HG02610 (cell line): ENCODE results near the gene THSD7A.

Experiments used
- ATAC-seq: cut with Tn5 transposase; IDR thresholded peaks from one replicate; pipeline ENCODE4 v1.9.1; 2021; ENCODE audit warnings: mild to moderate bottlenecking, moderate library complexity; ENCODE audit not compliant: unreplicated experiment

THSD7A gene

DNA sequence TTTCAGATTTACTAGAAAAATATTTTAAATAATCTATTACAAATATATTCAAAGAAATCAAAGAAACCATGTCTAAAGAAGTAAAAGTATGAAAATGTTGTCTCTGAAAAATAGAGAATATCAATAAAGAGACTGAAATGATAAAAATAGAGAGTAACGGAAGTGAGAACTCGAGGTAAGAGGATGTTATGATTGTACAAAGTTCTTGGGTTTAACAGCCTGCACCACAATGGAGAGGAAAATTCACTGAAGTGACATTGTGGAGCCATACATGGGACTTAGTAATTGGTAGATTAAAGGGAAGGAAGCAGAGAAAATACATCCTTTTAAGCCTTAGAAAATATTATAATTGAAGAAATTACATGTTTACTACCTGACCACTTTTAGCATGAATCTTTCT, 77.9 kb downstream of the THSD7A start:
- ATAC-seq = no peak

DNA sequence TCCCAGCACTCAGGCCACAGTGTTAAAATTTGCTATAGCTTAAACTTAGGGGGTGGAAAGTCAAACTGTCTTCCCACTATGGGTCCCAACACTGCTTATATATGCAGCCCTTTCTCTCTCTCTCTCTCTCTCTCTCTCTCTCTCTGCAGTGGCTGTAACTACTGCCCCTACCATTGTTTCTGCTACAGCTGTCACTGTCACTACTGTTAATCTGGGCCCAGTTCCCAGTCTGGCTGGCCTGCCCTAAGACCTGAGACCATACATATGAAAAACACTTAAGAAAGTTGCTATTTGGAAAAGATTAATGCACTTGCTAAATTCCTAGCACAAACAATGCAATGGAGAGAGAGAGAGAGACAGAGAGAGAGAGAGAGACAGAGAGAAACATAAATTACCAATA, 78.6 kb downstream of the THSD7A start:
- no peak for ATAC-seq

GRCh38 chr7:11751807-11752389, 80.1 kb downstream of the THSD7A start:
- ATAC-seq = no peak

GRCh38 chr7:11751315-11751714, 80.7 kb downstream of the THSD7A start:
- ATAC-seq = no peak

DNA sequence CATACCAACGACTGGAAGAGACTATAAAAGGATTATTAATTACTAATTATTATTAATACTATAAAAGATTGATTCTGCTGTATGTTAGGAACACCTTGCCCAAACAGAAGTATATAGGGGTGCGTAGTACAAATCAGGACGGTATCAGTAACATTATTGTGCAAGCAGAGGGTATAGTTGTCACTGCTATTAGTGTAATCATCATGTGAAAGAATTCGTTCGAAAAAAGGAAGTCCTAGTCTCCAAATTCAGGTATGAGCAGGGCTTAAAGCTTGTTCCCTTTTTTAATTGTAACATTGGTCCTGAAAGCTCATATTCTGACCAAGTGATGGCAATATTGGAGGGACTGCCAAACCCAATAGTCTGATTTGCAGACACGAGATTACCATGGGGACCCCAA, 81.8 kb downstream of the THSD7A start:
- no peak for ATAC-seq

DNA sequence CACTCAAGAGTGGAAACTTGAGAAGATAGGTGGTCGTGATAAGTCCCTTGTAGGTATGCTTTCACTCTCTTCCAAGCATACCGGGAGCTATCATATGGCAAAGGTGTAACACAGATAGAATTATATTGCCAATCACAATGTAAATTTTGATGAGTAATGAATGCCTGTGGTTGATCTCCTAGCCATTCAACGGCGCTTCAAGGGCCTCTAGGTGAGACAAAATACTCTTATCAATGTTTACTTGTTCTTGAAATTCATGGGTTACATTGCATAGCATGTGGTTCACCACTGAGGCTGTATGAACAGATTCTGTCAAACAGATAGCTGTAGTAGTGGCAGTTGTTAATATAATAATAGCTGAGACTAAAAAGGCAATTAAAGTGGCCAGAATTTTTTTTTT, 82.4 kb downstream of the THSD7A start:
- ATAC-seq = no peak

DNA sequence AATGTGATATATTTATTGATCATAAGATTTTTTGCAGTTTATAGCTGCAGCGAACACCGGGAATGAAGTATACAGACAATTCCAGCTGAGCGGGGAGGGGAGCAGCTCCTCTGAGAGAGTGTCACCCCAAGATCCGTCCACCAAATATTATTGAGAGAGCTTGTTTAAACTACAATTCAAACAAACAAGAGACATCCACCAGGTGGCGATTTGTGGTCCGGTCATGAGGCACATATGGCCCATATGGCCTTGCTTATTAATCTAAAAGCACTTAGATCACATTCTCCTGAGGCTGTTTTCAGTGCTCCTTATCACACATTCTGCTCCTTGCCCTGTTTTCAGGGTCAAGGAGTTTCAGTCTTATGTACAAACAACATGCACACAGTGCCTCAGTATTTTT, 83.1 kb downstream of the THSD7A start:
- no peak for ATAC-seq

GRCh38 chr7:11747715-11748485, 84.1 kb downstream of the THSD7A start:
- ATAC-seq = no peak

- ATAC-seq = no peak
Observed at GRCh38 chr7:11746591-11746990, 85.4 kb downstream of the THSD7A start.

- no peak for ATAC-seq
Observed at GRCh38 chr7:11743548-11743947, 88.5 kb downstream of the THSD7A start.

- no peak for ATAC-seq
Observed at GRCh38 chr7:11743016-11743415, 89.0 kb downstream of the THSD7A start.

- ATAC-seq = no peak
Observed at GRCh38 chr7:11742496-11742895, 89.5 kb downstream of the THSD7A start.

- ATAC-seq = no peak
Observed at GRCh38 chr7:11737723-11738122, 94.3 kb downstream of the THSD7A start.

DNA sequence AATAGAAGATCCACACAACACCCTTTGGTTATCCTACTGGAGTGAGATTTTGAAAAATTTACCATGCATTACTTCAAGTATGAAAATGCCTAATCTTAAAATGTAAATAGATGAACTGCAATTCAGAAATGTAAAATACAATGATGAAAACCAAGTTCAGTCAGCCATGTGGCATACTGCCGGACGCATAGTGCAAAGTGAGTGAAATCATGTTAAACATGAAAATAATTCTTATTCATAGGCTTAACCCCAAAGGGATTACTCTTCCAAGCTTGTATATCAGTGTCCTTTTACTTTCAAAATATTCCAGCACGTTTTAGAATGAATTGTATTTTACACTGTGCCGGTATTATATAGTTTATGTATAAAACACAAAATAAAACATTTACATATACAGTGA, 99.8 kb downstream of the THSD7A start:
- ATAC-seq = no peak

DNA sequence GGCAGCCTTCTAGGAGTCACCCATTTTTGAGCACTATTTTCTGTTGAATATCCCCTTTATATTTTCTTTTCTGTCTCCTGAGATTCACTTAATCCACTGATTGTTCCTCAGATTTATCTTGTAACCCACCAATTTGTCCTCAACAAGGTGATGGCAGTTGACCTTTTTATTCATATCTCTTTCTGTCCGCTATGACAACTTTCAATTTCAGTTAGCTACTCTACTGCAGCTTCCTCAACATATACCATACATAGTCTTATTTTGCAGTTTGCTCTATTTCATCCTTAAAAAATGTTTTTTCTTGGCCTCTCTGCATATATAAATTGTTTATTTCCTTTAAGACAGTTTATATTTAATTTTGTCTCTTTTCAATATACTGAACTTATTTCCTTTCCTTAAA, 101.3 kb downstream of the THSD7A start:
- ATAC-seq = no peak

DNA sequence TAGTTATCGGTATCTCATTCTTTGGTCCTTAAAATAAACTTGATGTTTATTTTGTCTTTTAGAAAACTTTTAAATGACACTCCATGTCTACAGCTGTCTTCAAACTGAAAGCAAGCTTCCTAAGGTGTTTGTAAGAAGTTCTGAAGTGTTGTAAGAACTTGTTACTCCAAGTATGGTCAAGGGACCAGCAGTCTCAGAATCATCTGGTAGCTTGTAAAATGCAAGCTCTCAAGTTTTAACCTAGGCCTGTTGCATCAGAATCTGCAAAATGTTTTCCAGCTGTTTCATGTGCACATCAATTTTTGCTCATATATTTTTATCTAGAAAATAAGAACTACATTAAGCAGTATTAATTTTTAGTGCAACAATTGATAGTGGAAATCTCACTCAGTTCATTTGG, 104.1 kb downstream of the THSD7A start:
- ATAC-seq = no peak

DNA sequence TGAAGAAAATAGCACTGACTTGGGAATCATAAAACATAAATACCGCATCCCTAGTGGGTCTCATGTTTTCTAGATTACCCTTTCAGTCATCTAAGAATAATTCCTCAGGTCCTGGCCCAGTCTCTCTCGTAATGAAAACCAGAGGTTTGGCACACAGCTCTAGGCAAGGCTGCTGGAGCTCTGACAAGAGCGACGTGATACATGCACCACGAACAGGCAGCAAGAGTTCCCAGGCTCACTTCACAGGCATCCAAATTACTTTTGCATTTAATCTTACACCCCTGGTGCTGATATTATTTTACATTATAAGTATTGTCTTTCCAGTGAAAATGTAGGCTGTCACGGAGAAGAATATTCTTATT, 105.2 kb downstream of the THSD7A start:
- ATAC-seq = no peak

DNA sequence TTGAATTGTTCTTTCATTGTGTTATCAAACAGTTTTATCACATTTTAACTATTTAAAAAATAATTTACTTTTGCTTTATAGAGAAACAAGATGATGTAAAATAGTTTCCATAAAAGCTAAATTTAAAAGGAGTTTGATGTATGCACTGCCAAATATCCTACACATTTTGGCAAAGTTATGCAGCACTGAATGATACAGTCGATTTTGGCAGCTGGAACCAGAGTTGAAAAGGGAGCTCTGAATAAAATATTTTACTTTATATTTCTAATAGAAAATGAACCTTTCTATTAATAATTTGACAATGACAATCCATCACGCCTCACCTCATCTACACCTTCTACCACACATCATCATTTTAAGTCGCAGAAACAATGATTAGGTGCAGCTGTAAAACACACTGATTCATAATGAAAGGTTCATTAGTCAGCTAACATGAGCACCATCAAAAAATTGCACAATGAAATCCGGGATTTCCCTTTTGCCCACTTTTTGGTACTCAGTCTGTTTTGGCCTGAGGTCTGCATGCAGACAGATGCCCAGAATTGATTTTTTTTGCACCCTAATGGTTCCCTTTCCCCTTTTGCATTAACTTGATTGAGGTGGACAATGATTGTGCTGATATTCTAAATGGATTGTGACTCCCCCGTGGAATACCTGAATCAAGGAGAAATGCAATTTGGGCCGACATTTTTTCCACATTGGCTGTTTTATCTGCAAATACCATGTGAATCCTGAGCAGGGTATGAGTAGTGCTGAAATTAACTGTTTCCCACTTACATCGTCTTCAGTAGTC, 105.8 kb downstream of the THSD7A start:
- no peak for ATAC-seq

- no peak for ATAC-seq
Observed at GRCh38 chr7:11716185-11716584, 115.8 kb downstream of the THSD7A start.

- no peak for ATAC-seq
Observed at GRCh38 chr7:11714676-11715075, 117.3 kb downstream of the THSD7A start.

DNA sequence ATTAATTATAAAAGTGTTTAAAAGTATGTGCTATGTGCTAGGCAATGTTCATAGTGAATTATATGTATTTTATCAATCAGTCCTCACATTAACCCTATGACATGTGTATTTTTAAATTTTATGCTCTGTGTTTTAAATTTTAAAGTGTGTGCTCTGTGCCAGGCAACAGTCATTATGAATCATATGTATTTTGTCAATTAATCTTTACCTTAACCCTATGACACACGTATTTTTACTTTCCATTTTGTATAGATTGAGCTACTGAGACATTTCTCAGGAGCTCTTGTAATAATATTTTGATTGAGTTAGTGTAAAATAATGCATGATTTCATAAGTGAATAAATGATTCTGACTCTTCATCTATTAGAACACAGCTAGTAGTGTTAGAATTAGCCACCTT, 117.8 kb downstream of the THSD7A start:
- no peak for ATAC-seq

- no peak for ATAC-seq
Observed at GRCh38 chr7:11713352-11713751, 118.6 kb downstream of the THSD7A start.
